ENCODE measurements around the gene LIN9.
A peak's percentile ranks its signal among the peaks of the same experiment; 100 is the strongest.

The LIN9 gene

GRCh38 chr1:226195144-226195543, 113.8 kb downstream of the LIN9 start:
- H3K27me3 ChIP-seq (ENCODE audit: control insufficient read depth, low read length): no peaks in the 10 kb centered on the region
- no peaks in the 10 kb centered on the region for H3K79me2 ChIP-seq (ENCODE audit: control insufficient read depth, low read length)
- peaks cover 13% of the 10 kb centered on the region for H3K4me1 ChIP-seq (ENCODE audit: control insufficient read depth, low read length)
- H3K9me3 ChIP-seq (ENCODE audit: control insufficient read depth, insufficient read depth, low read length): no peaks in the 10 kb centered on the region
- H3K4me3 ChIP-seq (ENCODE audit: low read length): no peak overlapping the region
- no peak for TF ChIP-seq EZH2phosphoT487 (IDR thresholded peaks at IDR 0.05; ENCODE audit: borderline replicate concordance, low read length)
- no peaks in the 10 kb centered on the region for H3K36me3 ChIP-seq (ENCODE audit: control insufficient read depth, low read length)
- H3F3A ChIP-seq (ENCODE audit: control insufficient read depth, insufficient read depth): 0 out of 2 replicates have a peak, but pooled peaks cover under 1% of the 10 kb centered on the region
- no peak overlapping the region for H3K4me2 ChIP-seq (ENCODE audit: low read length)
- H3K27ac ChIP-seq (ENCODE audit: low read depth, low read length): no peak overlapping the region
- no peaks in the 10 kb centered on the region for H4K20me1 ChIP-seq (ENCODE audit: control insufficient read depth, insufficient read depth, low read depth, low read length)
- no peaks in the 10 kb centered on the region for H3K9me2 ChIP-seq (replicated peaks; ENCODE audit: control insufficient read depth, low read length)

GRCh38 chr1:226187380-226187779, 121.6 kb downstream of the LIN9 start:
- no peak for TF ChIP-seq CTCF (IDR thresholded peaks at IDR 0.05; ENCODE audit: low read depth, low read length, poor library complexity, severe bottlenecking)
- no peak for TF ChIP-seq EZH2phosphoT487 (IDR thresholded peaks at IDR 0.05; ENCODE audit: borderline replicate concordance, low read length)
- Histone ChIP-seq H3K27me3 (ENCODE audit: control insufficient read depth, low read length) (no peaks in the 10 kb centered on the region), H3K79me2 (ENCODE audit: control insufficient read depth, low read length) (peaks cover 47% of the 10 kb centered on the region), H3K4me3 (ENCODE audit: low read length) (peak overlapping the region; percentile 96), H3F3A (ENCODE audit: control insufficient read depth, insufficient read depth) (no peaks in the 10 kb centered on the region; the same call in 1 of the 2 replicates), H3K4me1 (ENCODE audit: control insufficient read depth, low read length) (peaks cover 31% of the 10 kb centered on the region), H3K9me3 (ENCODE audit: control insufficient read depth, insufficient read depth, low read length) (no peaks in the 10 kb centered on the region), H3K36me3 (ENCODE audit: control insufficient read depth, low read length) (peaks cover 15% of the 10 kb centered on the region), H3K9me2 (replicated peaks; ENCODE audit: control insufficient read depth, low read length) (no peaks in the 10 kb centered on the region), H3K27ac (ENCODE audit: low read depth, low read length) (peak overlapping the region; percentile 68), H4K20me1 (ENCODE audit: control insufficient read depth, insufficient read depth, low read depth, low read length) (0 out of 2 replicates have a peak, but pooled peaks cover 5% of the 10 kb centered on the region), H3K4me2 (ENCODE audit: low read length) (peak overlapping the region; percentile 96)

GRCh38 chr1:226187019-226187322, 122.0 kb downstream of the LIN9 start:
- 0 out of 2 replicates have a peak, but pooled peaks cover 5% of the 10 kb centered on the region for H4K20me1 ChIP-seq (ENCODE audit: control insufficient read depth, insufficient read depth, low read depth, low read length)
- peaks cover 16% of the 10 kb centered on the region for H3K36me3 ChIP-seq (ENCODE audit: control insufficient read depth, low read length)
- peaks cover 35% of the 10 kb centered on the region for H3K4me1 ChIP-seq (ENCODE audit: control insufficient read depth, low read length)
- TF ChIP-seq CTCF (IDR thresholded peaks at IDR 0.05; ENCODE audit: low read depth, low read length, poor library complexity, severe bottlenecking) (no peak), EZH2phosphoT487 (IDR thresholded peaks at IDR 0.05; ENCODE audit: borderline replicate concordance, low read length) (no peak)
- H3K9me2 ChIP-seq (replicated peaks; ENCODE audit: control insufficient read depth, low read length): no peaks in the 10 kb centered on the region
- no peaks in the 10 kb centered on the region for H3K9me3 ChIP-seq (ENCODE audit: control insufficient read depth, insufficient read depth, low read length)
- H3K4me3 ChIP-seq (ENCODE audit: low read length): peak overlapping the region; percentile 96
- H3K27me3 ChIP-seq (ENCODE audit: control insufficient read depth, low read length): no peaks in the 10 kb centered on the region
- no peaks in the 10 kb centered on the region; the same call in 1 of the 2 replicates for H3F3A ChIP-seq (ENCODE audit: control insufficient read depth, insufficient read depth)
- peaks cover 51% of the 10 kb centered on the region for H3K79me2 ChIP-seq (ENCODE audit: control insufficient read depth, low read length)
- H3K27ac ChIP-seq (ENCODE audit: low read depth, low read length): peak overlapping the region; percentile 68
- peak overlapping the region; percentile 96 for H3K4me2 ChIP-seq (ENCODE audit: low read length)

GRCh38 chr1:226186124-226187018, 122.6 kb downstream of the LIN9 start, which contains the start of gene ACBD3:
Gene ACBD3, minus strand, starts transcription at chr1:226186741. Its CDS starts 66 bp downstream, at chr1:226186675.
- H3F3A ChIP-seq (ENCODE audit: control insufficient read depth, insufficient read depth): no peaks in the 10 kb centered on the region; the same call in 1 of the 2 replicates
- H4K20me1 ChIP-seq (ENCODE audit: control insufficient read depth, insufficient read depth, low read depth, low read length): 0 out of 2 replicates have a peak, but pooled peaks cover 5% of the 10 kb centered on the region
- H3K9me2 ChIP-seq (replicated peaks; ENCODE audit: control insufficient read depth, low read length): no peaks in the 10 kb centered on the region
- peak within 1 kb of the TSS; percentile 68 for H3K27ac ChIP-seq (ENCODE audit: low read depth, low read length)
- no peaks in the 10 kb centered on the region for H3K27me3 ChIP-seq (ENCODE audit: control insufficient read depth, low read length)
- peaks cover 57% of the 10 kb centered on the region for H3K79me2 ChIP-seq (ENCODE audit: control insufficient read depth, low read length)
- H3K36me3 ChIP-seq (ENCODE audit: control insufficient read depth, low read length): peaks cover 21% of the 10 kb centered on the region
- H3K9me3 ChIP-seq (ENCODE audit: control insufficient read depth, insufficient read depth, low read length): no peaks in the 10 kb centered on the region
- peak within 1 kb of the TSS; percentile 96 for H3K4me2 ChIP-seq (ENCODE audit: low read length)
- peak within 1 kb of the TSS; percentile 96 for H3K4me3 ChIP-seq (ENCODE audit: low read length)
- TF ChIP-seq EZH2phosphoT487 (IDR thresholded peaks at IDR 0.05; ENCODE audit: borderline replicate concordance, low read length) (no peak), CTCF (IDR thresholded peaks at IDR 0.05; ENCODE audit: low read depth, low read length, poor library complexity, severe bottlenecking) (no peak)
- peaks cover 41% of the 10 kb centered on the region for H3K4me1 ChIP-seq (ENCODE audit: control insufficient read depth, low read length)
